SK-N-SH (cell line): ENCODE measurements around the gene SETD9.

Experiments
- FOSL2 ChIP-seq: IDR thresholded peaks from 2 replicates; pipeline ENCODE4 v1.4.0; 2012; ENCODE audit warnings: low read depth, mild to moderate bottlenecking, moderate library complexity, borderline replicate concordance
- NFIC ChIP-seq: IDR thresholded peaks from 2 replicates; pipeline ENCODE4 v1.4.0; 2012; ENCODE audit warnings: borderline replicate concordance
- SMC3 ChIP-seq: IDR thresholded peaks from 2 replicates; pipeline ENCODE4 v1.6.1; 2012; ENCODE audit warnings: low read depth, low read length, improper control_type of control experiment
- TAF1 ChIP-seq: IDR thresholded peaks from 2 replicates; pipeline ENCODE4 v1.6.1; 2012; ENCODE audit warnings: low read depth, mild to moderate bottlenecking, low read length, moderate library complexity, borderline replicate concordance
- TF ChIP-seq, protein P1 (sequence below): fragments of 200-600 bp; sonication (generic); IDR thresholded peaks from 2 replicates; pipeline ENCODE4 v1.6.1; 2017; ENCODE audit warnings: antibody characterized with exemption, mild to moderate bottlenecking, moderate library complexity

DNA sequence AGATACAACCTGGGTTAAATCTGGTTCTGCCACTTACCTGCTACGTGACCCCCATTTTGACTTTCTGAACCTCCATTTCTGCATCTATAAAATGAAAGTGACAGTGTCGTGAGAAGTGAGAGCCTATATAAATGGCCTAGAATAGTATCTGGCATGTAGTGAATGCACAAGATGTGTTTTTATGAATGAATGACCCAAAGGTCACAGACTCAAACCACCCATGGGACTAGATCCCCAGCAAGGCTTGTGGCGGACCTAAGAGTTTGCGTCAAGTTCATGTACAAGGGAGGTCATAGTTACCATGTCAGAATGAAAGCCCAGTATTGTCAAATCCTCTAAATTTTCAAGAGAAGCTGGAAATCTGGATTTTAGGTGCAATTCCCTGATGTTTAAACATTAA is 11.2 kb upstream of the SETD9 start:
- TF ChIP-seq SMC3: no peak
- no peak for TF ChIP-seq NFIC
- TF ChIP-seq, protein P1, sequence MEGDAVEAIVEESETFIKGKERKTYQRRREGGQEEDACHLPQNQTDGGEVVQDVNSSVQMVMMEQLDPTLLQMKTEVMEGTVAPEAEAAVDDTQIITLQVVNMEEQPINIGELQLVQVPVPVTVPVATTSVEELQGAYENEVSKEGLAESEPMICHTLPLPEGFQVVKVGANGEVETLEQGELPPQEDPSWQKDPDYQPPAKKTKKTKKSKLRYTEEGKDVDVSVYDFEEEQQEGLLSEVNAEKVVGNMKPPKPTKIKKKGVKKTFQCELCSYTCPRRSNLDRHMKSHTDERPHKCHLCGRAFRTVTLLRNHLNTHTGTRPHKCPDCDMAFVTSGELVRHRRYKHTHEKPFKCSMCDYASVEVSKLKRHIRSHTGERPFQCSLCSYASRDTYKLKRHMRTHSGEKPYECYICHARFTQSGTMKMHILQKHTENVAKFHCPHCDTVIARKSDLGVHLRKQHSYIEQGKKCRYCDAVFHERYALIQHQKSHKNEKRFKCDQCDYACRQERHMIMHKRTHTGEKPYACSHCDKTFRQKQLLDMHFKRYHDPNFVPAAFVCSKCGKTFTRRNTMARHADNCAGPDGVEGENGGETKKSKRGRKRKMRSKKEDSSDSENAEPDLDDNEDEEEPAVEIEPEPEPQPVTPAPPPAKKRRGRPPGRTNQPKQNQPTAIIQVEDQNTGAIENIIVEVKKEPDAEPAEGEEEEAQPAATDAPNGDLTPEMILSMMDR: no peak
- TF ChIP-seq FOSL2: no peak
- no peak for TF ChIP-seq TAF1
